K562 (cell line): ENCODE results near the gene PDE6C. TPM values are rescaled to one million over a fixed set of nuclear protein-coding genes. Genes with fewer than 3 reads are reported as not detected.

ENCODE experiments used
- ATAC-seq: fragments of 200-7000 bp; cut with Tn5 transposase; 3 replicates; pipeline ENCODE4 v1.9.1; 2020; ENCODE audit warnings: moderate library complexity
- BruUV-seq: library from RNA; stranded (reverse); fragments of 400-500 nt; replicated peaks from 2 replicates; lab custom pipeline; 2021; lab: Mats Ljungman, UMichigan
- CTCF ChIA-PET: fragments of 300-600 bp; formaldehyde crosslinking; extraction: SDS; loops from one replicate; lab custom pipeline; 2021; ENCODE audit warnings: low intra/inter-chr PET ratio; lab: Yijun Ruan, JAX
- POLR2A ChIA-PET: fragments of 300-600, 350-650 bp; sonication (Branson Sonifier 250); formaldehyde crosslinking; extraction: SDS; loops from one replicate; lab custom pipeline; 2021; ENCODE audit warnings: antibody characterized with exemption, inconsistent platforms; lab: Yijun Ruan, JAX
- DNase-seq, 4 experiments: peaks; one replicate each; pipeline versions ENCODE4 v3.0.0 to v3.0.0-alpha.2; 2011 to 2018; ENCODE audit warnings: low spot score in 3 of 4, mixed read lengths in 3 of 4; ENCODE audit errors: extremely low read depth in 1 of 4
- FAIRE-seq: peaks from 2 replicates; lab custom pipeline; 2011; peaks lifted over from hg19 to GRCh38; lab: Jason Lieb, UNC
- H2AFZ ChIP-seq: 2 replicates; pipeline ENCODE4 v1.6.0; 2011; ENCODE audit warnings: low read depth, low read length, control low read depth, inconsistent platforms
- H3K27ac ChIP-seq: fragments of 200-600 bp; 3 replicates; pipeline ENCODE4 v1.8.0; 2011; ENCODE audit warnings: low read depth, mild to moderate bottlenecking, control low read depth, inconsistent platforms, low read length, moderate library complexity, mixed read lengths; ENCODE audit errors: extremely low read depth
- H3K27me3 ChIP-seq, 2 experiments: fragments of 300-600 bp in 1 of 2; 2 replicates in 1 of 2; 3 replicates in 1 of 2; pipeline versions ENCODE4 v1.6.0 to v1.8.0; 2011; ENCODE audit warnings: inconsistent platforms in 2 of 2, low read length in 2 of 2, mild to moderate bottlenecking in 1 of 2, mixed read lengths in 1 of 2, moderate library complexity in 1 of 2; ENCODE audit not compliant: control insufficient read depth in 2 of 2, insufficient read depth in 2 of 2
- H3K36me3 ChIP-seq: fragments of 300-600 bp; 3 replicates; pipeline ENCODE4 v1.8.0; 2011; ENCODE audit warnings: mild to moderate bottlenecking, low read length, inconsistent platforms; ENCODE audit not compliant: control insufficient read depth, insufficient read depth
- H3K4me1 ChIP-seq, 2 experiments: fragments of 200-600 bp in 1 of 2; replicated peaks in 1 of 2; 2 replicates in 1 of 2; 3 replicates in 1 of 2; pipeline versions ENCODE4 v1.5.1 to v1.8.0; 2011; ENCODE audit warnings: inconsistent platforms in 2 of 2, low read length in 2 of 2, mild to moderate bottlenecking in 1 of 2, mixed read lengths in 1 of 2, moderate library complexity in 1 of 2; ENCODE audit not compliant: control insufficient read depth in 2 of 2, insufficient read depth in 2 of 2
- H3K4me2 ChIP-seq: 2 replicates; pipeline ENCODE4 v1.6.1; 2011; ENCODE audit warnings: low read length, control low read depth, inconsistent platforms, mixed read lengths; ENCODE audit not compliant: insufficient read depth
- H3K4me3 ChIP-seq: fragments of 200-600 bp; sonication (generic), shearing (Covaris generic); 2 replicates; pipeline ENCODE4 v1.5.1; 2016; ENCODE audit warnings: control low read depth, inconsistent platforms
- H3K79me2 ChIP-seq: fragments of 200-600 bp; 3 replicates; pipeline ENCODE4 v1.8.0; 2011; ENCODE audit warnings: low read length, inconsistent platforms; ENCODE audit not compliant: control insufficient read depth, insufficient read depth
- H3K9ac ChIP-seq, 2 experiments: 2 replicates each; pipeline versions ENCODE4 v1.6.0 to v1.6.1; 2011; ENCODE audit warnings: low read depth in 2 of 2, low read length in 2 of 2, control low read depth in 1 of 2, inconsistent platforms in 1 of 2, mild to moderate bottlenecking in 1 of 2, mixed read lengths in 1 of 2; ENCODE audit not compliant: insufficient read depth in 1 of 2
- H3K9me1 ChIP-seq: one replicate; pipeline ENCODE4 v1.6.0; 2011; ENCODE audit warnings: inconsistent platforms, mild to moderate bottlenecking, low read length, moderate library complexity; ENCODE audit not compliant: control insufficient read depth, insufficient read depth
- H3K9me3 ChIP-seq: replicated peaks from 2 replicates; pipeline ENCODE4 v1.5.1; 2011; ENCODE audit warnings: low read depth, low read length, inconsistent platforms; ENCODE audit not compliant: control insufficient read depth, insufficient read depth
- H4K20me1 ChIP-seq: replicated peaks from 2 replicates; pipeline ENCODE4 v1.6.1; 2011; ENCODE audit warnings: low read length, inconsistent platforms, mixed read lengths; ENCODE audit not compliant: control insufficient read depth, insufficient read depth
- CBFB ChIP-seq: sonication (generic); formaldehyde crosslinking; IDR thresholded peaks from 2 replicates; pipeline ENCODE4 v1.4.0; 2020; ENCODE audit warnings: mild to moderate bottlenecking, missing genetic modification reagents
- EP300 ChIP-seq: IDR thresholded peaks from 2 replicates; pipeline ENCODE4 v1.6.1; 2012; ENCODE audit warnings: low read length, improper control_type of control experiment
- HNRNPL ChIP-seq: fragments of 200-400 bp; formaldehyde crosslinking; IDR thresholded peaks from 2 replicates; pipeline ENCODE4 v1.6.1; 2017; ENCODE audit warnings: low read depth, mild to moderate bottlenecking, low read length
- L3MBTL2 ChIP-seq: fragments of 450-650 bp; IDR thresholded peaks from 2 replicates; pipeline ENCODE4 v1.6.1; 2016; ENCODE audit warnings: mild to moderate bottlenecking, moderate library complexity
- PHB ChIP-seq: fragments of 250-450 bp; sonication (Bioruptor Pico); IDR thresholded peaks from 2 replicates; pipeline ENCODE4 v1.5.0; 2021
- RAD21 ChIP-seq, 2 experiments: fragments of 250-450 bp in 1 of 2; fragments of 450-650 bp in 1 of 2; sonication (Bioruptor Pico) in 1 of 2; formaldehyde crosslinking in 1 of 2; IDR thresholded peaks in 1 of 2; conservative IDR thresholded peaks in 1 of 2; 2 replicates each; pipeline versions ENCODE4 v1.4.0 to v1.8.0; 2020 to 2022; ENCODE audit warnings: mild to moderate bottlenecking in 2 of 2, moderate library complexity in 1 of 2
- SMARCA5 ChIP-seq: fragments of 450-650 bp; IDR thresholded peaks from 2 replicates; pipeline ENCODE4 v1.6.1; 2016
- SNIP1 ChIP-seq: fragments of 450-650 bp; IDR thresholded peaks from 2 replicates; pipeline ENCODE4 v1.7.1; 2017; ENCODE audit warnings: low read depth, mild to moderate bottlenecking
- TCF7 ChIP-seq: sonication (generic); IDR thresholded peaks from 2 replicates; pipeline ENCODE4 v1.6.1; 2016; ENCODE audit warnings: antibody characterized with exemption, borderline replicate concordance
- TEAD2 ChIP-seq: fragments of 450-650 bp; IDR thresholded peaks from 2 replicates; pipeline ENCODE4 v1.6.1; 2016; ENCODE audit warnings: missing genetic modification characterization, control low read depth, missing compliant biosample characterization
- ZBED1 ChIP-seq: IDR thresholded peaks from 2 replicates; pipeline ENCODE4 v1.6.1; 2014
- ZNF133 ChIP-seq: fragments of 250-450 bp; sonication (Bioruptor Pico); IDR thresholded peaks from 2 replicates; pipeline ENCODE4 v1.4.0; 2020; ENCODE audit warnings: mild to moderate bottlenecking
- WGBS: fragments of 100-300 bp; shearing (Covaris generic); methylation state at CpG from one replicate; pipeline ENCODE4 v1.1.6; 2016; ENCODE audit warnings: low coverage, mixed read lengths; ENCODE audit not compliant: insufficient coverage; ENCODE audit errors: missing lambda C conversion rate; 5-methylcytosine and 5-hydroxymethylcytosine counted together
- in situ Hi-C: fragments of 300-500 bp; cut with MboI; formaldehyde crosslinking; loops from 4 replicates; pipeline ENCODE4 v1.15.0; 2018; ENCODE audit warnings: inconsistent platforms, mixed read lengths
- intact Hi-C: fragments of 100-400 bp; cut with micrococcal nuclease; formaldehyde crosslinking; loops from 2 replicates; pipeline ENCODE4 v1.14.2; 2022
- polyA plus RNA-seq, 8 experiments: library from polyadenylated mRNA; depleted of rRNA in 4 of 8; stranded (reverse) in 5 of 8; unstranded in 3 of 8; fragments of >200 nt; fragmentation: Nextera tagmentation in 2 of 8; fragmentation: Illumina TruSeq in 1 of 8; extraction: Ambion mirVana in 2 of 8; extraction: Trizol in 1 of 8; gene quantifications; 2 replicates each; pipeline versions ENCODE4 v1.2.1 to v1.2.3, GENCODE V29; 2011 to 2014; ENCODE audit warnings: inconsistent platforms in 1 of 8, missing spikeins in 1 of 8
- total RNA-seq, 7 experiments: library from RNA; depleted of rRNA in 6 of 7; stranded (reverse); fragments of >200 nt in 6 of 7; fragmentation: Illumina TruSeq in 2 of 7; extraction: Trizol in 2 of 7; gene quantifications; 2 replicates each; pipeline versions ENCODE4 v1.2.1 to v1.2.3, GENCODE V29; 2011 to 2021; ENCODE audit warnings: low replicate concordance in 1 of 7
- TF ChIP-seq, protein P1 (sequence below), 3 experiments: IDR thresholded peaks in 2 of 3; conservative IDR thresholded peaks in 1 of 3; 2 replicates each; pipeline ENCODE4 v1.5.1; 2011 to 2012; ENCODE audit warnings: low read length in 3 of 3, mild to moderate bottlenecking in 3 of 3, control low read depth in 2 of 3, improper control_type of control experiment in 1 of 3, inconsistent platforms in 1 of 3, low read depth in 1 of 3, mixed read lengths in 1 of 3, moderate library complexity in 1 of 3; ENCODE audit not compliant: insufficient read depth in 2 of 3

The PDE6C gene
- total and polyA plus RNA-seq, 9 of the 15 experiments (the other 6 are each of a cell fraction or from before 2014, with no cell fraction given), result not detected

DNA sequence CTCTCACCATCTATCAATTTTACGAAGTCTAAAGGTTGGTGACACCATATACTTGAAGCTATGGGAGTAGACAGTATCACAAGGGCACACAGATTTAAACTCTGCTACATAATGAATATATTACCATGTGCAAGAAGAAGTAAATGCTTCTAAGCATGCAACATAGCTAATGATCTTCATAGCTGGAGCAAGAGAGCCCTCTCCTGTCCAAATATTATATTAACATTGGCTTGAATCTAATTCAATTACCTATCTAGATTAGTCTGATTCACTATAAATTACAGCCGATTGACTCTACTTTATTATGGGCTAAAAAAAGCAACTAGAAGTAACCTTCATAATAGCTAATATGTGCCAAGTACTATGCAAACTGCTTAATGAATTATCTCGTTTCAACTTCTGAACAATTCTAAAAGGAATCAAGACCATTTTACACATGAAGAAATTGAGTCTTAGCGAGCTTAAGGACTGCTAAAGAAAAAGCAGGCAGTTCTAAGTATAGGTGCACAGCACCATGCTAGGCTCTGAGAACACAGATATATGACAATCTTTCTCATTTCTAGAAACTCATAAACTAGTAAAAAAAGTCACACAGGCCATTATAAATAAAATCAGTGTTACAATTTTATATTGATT, 68.2 kb downstream of the PDE6C start:
- Histone ChIP-seq H3K9ac (no peak overlapping the region), H3K4me2 (no peak overlapping the region), H3K4me1 (no peaks in the 10 kb centered on the region), H3K27me3 (no peaks in the 10 kb centered on the region), H3K79me2 (no peaks in the 10 kb centered on the region), H3K9me1 (no peaks in the 10 kb centered on the region), H3K9me3 (no peaks in the 10 kb centered on the region), H3K36me3 (peaks cover 7% of the 10 kb centered on the region; the same call in 2 of the 3 replicates), H3K27ac (no peak overlapping the region), H4K20me1 (no peaks in the 10 kb centered on the region), H3K4me3 (no peak overlapping the region), H2AFZ (no peak overlapping the region)
- ChIA-PET POLR2A (interaction anchor here (1.1 kb wide), 1 partner anchor 22 kb away, joined by 6 read pairs; the partner anchor contains the start of gene FRA10AC1), CTCF (interaction anchor here (0.9 to 1.5 kb wide), 2 partner anchors 126 to 139 kb away, joined by 4 to 8 read pairs; no protein-coding TSS in a partner anchor)
- BruUV-seq, result no TSS peak
- intact Hi-C loops (loop anchor here (5.0 kb wide), 1 partner anchor 128 kb away; no protein-coding TSS in a partner anchor), in situ Hi-C loops (no loop called here)
- FAIRE-seq (no peak), ATAC-seq (no peak), DNase-seq (peak in 3 of 4 experiments; percentile 6 to 14 (median 7))
- WGBS, result 53% methylated on average over 4 of the region's 4 CpGs
- TF ChIP-seq SNIP1, result no peak
- no peak for TF ChIP-seq TCF7
- peak; percentile 47 to 59 for TF ChIP-seq RAD21 (CRISPR knock-in tag; conservative IDR thresholded peaks at IDR 0.05 in 1 of 2, IDR thresholded peaks at IDR 0.05 in 1 of 2)
- no peak for TF ChIP-seq EP300
- TF ChIP-seq, protein P1, sequence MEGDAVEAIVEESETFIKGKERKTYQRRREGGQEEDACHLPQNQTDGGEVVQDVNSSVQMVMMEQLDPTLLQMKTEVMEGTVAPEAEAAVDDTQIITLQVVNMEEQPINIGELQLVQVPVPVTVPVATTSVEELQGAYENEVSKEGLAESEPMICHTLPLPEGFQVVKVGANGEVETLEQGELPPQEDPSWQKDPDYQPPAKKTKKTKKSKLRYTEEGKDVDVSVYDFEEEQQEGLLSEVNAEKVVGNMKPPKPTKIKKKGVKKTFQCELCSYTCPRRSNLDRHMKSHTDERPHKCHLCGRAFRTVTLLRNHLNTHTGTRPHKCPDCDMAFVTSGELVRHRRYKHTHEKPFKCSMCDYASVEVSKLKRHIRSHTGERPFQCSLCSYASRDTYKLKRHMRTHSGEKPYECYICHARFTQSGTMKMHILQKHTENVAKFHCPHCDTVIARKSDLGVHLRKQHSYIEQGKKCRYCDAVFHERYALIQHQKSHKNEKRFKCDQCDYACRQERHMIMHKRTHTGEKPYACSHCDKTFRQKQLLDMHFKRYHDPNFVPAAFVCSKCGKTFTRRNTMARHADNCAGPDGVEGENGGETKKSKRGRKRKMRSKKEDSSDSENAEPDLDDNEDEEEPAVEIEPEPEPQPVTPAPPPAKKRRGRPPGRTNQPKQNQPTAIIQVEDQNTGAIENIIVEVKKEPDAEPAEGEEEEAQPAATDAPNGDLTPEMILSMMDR (IDR thresholded peaks at IDR 0.05 in 2 of 3, conservative IDR thresholded peaks at IDR 0.05 in 1 of 3; ENCODE audit: insufficient read depth in 2 of 3, low read depth in 1 of 3, low read length in 3 of 3), result peak in 1 of 3 experiments; percentile 45; a peak in 3 of 6 replicates
- no peak for TF ChIP-seq PHB (CRISPR knock-in tag)
- TF ChIP-seq SMARCA5, result no peak
- TF ChIP-seq HNRNPL, result no peak
- TF ChIP-seq TEAD2 (tag), result no peak
- no peak for TF ChIP-seq ZBED1
- TF ChIP-seq CBFB (CRISPR knock-in tag), result no peak
- TF ChIP-seq L3MBTL2, result no peak
- no peak for TF ChIP-seq ZNF133
